Transverse colon (tissue), 4 donors: ENCODE data around the gene OLFM1. TPM values are rescaled to one million over a fixed set of nuclear protein-coding genes. Genes with fewer than 3 reads are reported as not detected.
"Not testable (repeated sequence)": the region's sequence is repeated elsewhere in the genome, so short reads cannot be mapped to it uniquely, and the experiment has no call there.

Source experiments
- DNase-seq: peaks from one replicate; pipeline ENCODE4 v3.0.0-alpha.2; 2019
- H3K27ac ChIP-seq, 4 donors: fragments of 200-600 bp; sonication (generic); 2 replicates each; pipeline ENCODE4 v1.5.1; 2016 to 2018; ENCODE audit warnings: inconsistent platforms in 4 of 4
- H3K27me3 ChIP-seq: fragments of 200-600 bp; sonication (generic); 2 replicates; pipeline ENCODE4 v1.5.1; 2017; ENCODE audit warnings: inconsistent platforms
- H3K36me3 ChIP-seq, 4 donors: fragments of 200-600 bp; sonication (generic); 2 replicates each; pipeline ENCODE4 v1.5.1; 2017 to 2019; ENCODE audit warnings: inconsistent platforms in 4 of 4
- H3K4me1 ChIP-seq, 4 donors: fragments of 200-600 bp; sonication (generic); 2 replicates each; pipeline ENCODE4 v1.5.1; 2017 to 2020; ENCODE audit warnings: inconsistent platforms in 4 of 4
- H3K4me3 ChIP-seq, 4 donors: fragments of 200-600 bp; sonication (generic); 1 replicate in 1 of 4; 2 replicates in 3 of 4; pipeline versions ENCODE4 v1.5.1 to v1.6.1; 2017 to 2019; ENCODE audit warnings: inconsistent platforms in 4 of 4
- H3K9me3 ChIP-seq, 2 donors: fragments of 200-600 bp; sonication (generic); 2 replicates each; pipeline ENCODE4 v1.5.1; 2017 to 2019; ENCODE audit warnings: inconsistent platforms in 2 of 2
- CTCF ChIP-seq, 5 experiments: fragments of 200-600 bp in 3 of 5; fragments of 450-650 bp in 2 of 5; sonication (generic) in 3 of 5; IDR thresholded peaks; 1 replicate in 2 of 5; 2 replicates in 3 of 5; pipeline ENCODE4 v1.5.1; 2016 to 2017; ENCODE audit warnings: antibody characterized with exemption in 5 of 5, inconsistent platforms in 3 of 5, mild to moderate bottlenecking in 2 of 5, moderate library complexity in 1 of 5
- EP300 ChIP-seq: sonication (generic); formaldehyde crosslinking; IDR thresholded peaks from one replicate; pipeline ENCODE4 v1.6.1; 2017; ENCODE audit warnings: antibody characterized with exemption, low read depth
- POLR2A ChIP-seq: fragments of 450-650 bp; IDR thresholded peaks from one replicate; pipeline ENCODE4 v1.6.1; 2016; ENCODE audit warnings: antibody characterized with exemption, mild to moderate bottlenecking, moderate library complexity
- POLR2AphosphoS5 ChIP-seq, 3 donors: sonication (generic); formaldehyde crosslinking; IDR thresholded peaks; one replicate each; pipeline ENCODE4 v1.6.1; 2016; ENCODE audit warnings: antibody characterized with exemption in 3 of 3
- WGBS, 2 donors: methylation state at CpG; one replicate each; pipeline ENCODE4 v1.1.5; 2018; ENCODE audit warnings: low coverage in 1 of 2; 5-methylcytosine and 5-hydroxymethylcytosine counted together
- in situ Hi-C, 4 donors: fragments of 200-750 bp; cut with MboI; loops; one replicate each; pipeline versions ENCODE4 v1.15.0 to v1.15.1; 2017; ENCODE audit warnings: low sequenced_read_pairs in 3 of 4, low pct_ligation_motif_present in 1 of 4, low pct_unique_long_range_greater_than_20kb in 1 of 4
- intact Hi-C: fragments of 100-400 bp; cut with DNase I; formaldehyde crosslinking; loops from one replicate; pipeline ENCODE4 v1.15.1; 2023; ENCODE audit warnings: low total_unique reads
- total RNA-seq, 4 donors: library from RNA; depleted of rRNA; stranded (reverse); fragments of >200 nt; gene quantifications; one replicate each; pipeline ENCODE4 v1.1.0, GENCODE V29; 2016

Gene OLFM1
- total RNA-seq, 4 donors from 2014 or later: 3.7 to 7.8 (median 4.0) TPM; not detected in 1

GRCh38 chr9:135109650-135110049 is 22.2 kb downstream of the OLFM1 start:
- H3K4me3 ChIP-seq: no peak overlapping the region
- in situ Hi-C loops: no loop called here
- TF ChIP-seq POLR2AphosphoS5 (IDR thresholded peaks at IDR 0.05) (no peak), CTCF (IDR thresholded peaks at IDR 0.05) (no peak), POLR2A (no peak), EP300 (no peak)
- H3K27me3 ChIP-seq: peaks cover 8% of the 10 kb centered on the region
- H3K9me3 ChIP-seq: no peaks in the 10 kb centered on the region
- no peak for DNase-seq
- intact Hi-C loops: no loop called here
- H3K36me3 ChIP-seq: no peaks in the 10 kb centered on the region
- 79 to 84% methylated on average over 6 to 8 of the region's 8 CpGs for WGBS, 2 donors
- H3K4me1 ChIP-seq: no peaks in the 10 kb centered on the region
- H3K27ac ChIP-seq: no peak overlapping the region

- Histone ChIP-seq H3K27ac (no peak overlapping the region), H3K36me3 (no peaks in the 10 kb centered on the region), H3K4me1 (no peaks in the 10 kb centered on the region), H3K4me3 (no peak overlapping the region), H3K9me3 (no peaks in the 10 kb centered on the region), H3K27me3 (peaks cover 8% of the 10 kb centered on the region)
- TF ChIP-seq POLR2AphosphoS5 (IDR thresholded peaks at IDR 0.05): no peak
- no peak for TF ChIP-seq EP300
- TF ChIP-seq POLR2A: no peak
- no peak for TF ChIP-seq CTCF (IDR thresholded peaks at IDR 0.05)
- WGBS, 2 donors: 65 to 74% methylated on average over 3 to 14 of the region's 14 CpGs
- intact Hi-C loops: no loop called here
- no peak for DNase-seq
- in situ Hi-C loops: no loop called here
These were observed 22.9 kb downstream of the OLFM1 start for GRCh38 chr9:135110416-135110815.

GRCh38 chr9:135111600-135111999 is 24.1 kb downstream of the OLFM1 start:
- WGBS, 2 donors: 79% methylated on average over 12 of the region's 12 CpGs; no CpG with 5 or more reads in 1 of the 2 donors

GRCh38 chr9:135116371-135116770 is 28.9 kb downstream of the OLFM1 start:
- 94% methylated on average over 4 of the region's 4 CpGs; no CpG with 5 or more reads in 1 of the 2 donors for WGBS, 2 donors
- H3K4me3 ChIP-seq: no peak overlapping the region
- H3K4me1 ChIP-seq: no peaks in the 10 kb centered on the region
- H3K36me3 ChIP-seq: no peaks in the 10 kb centered on the region
- no peaks in the 10 kb centered on the region for H3K9me3 ChIP-seq
- intact Hi-C loops: no loop called here
- TF ChIP-seq CTCF (IDR thresholded peaks at IDR 0.05) (no peak), EP300 (no peak), POLR2A (no peak), POLR2AphosphoS5 (IDR thresholded peaks at IDR 0.05) (no peak)
- no peak for DNase-seq
- H3K27me3 ChIP-seq: no peaks in the 10 kb centered on the region
- in situ Hi-C loops: no loop called here
- H3K27ac ChIP-seq: no peak overlapping the region

More at GRCh38 chr9:135111600-135111999, 24.1 kb downstream of the OLFM1 start:
- H3K4me3 ChIP-seq, H3K27me3 ChIP-seq, intact Hi-C loops, H3K9me3 ChIP-seq, H3K4me1 ChIP-seq, DNase-seq, H3K27ac ChIP-seq, H3K36me3 ChIP-seq, in situ Hi-C loops: not testable (repeated sequence)

- no peak overlapping the region for H3K4me3 ChIP-seq
- H3K27ac ChIP-seq: no peak overlapping the region
- intact Hi-C loops: no loop called here
- H3K27me3 ChIP-seq: no peaks in the 10 kb centered on the region
- no peaks in the 10 kb centered on the region for H3K36me3 ChIP-seq
- in situ Hi-C loops: no loop called here
- no peak for TF ChIP-seq CTCF (IDR thresholded peaks at IDR 0.05)
- no peaks in the 10 kb centered on the region for H3K4me1 ChIP-seq
- H3K9me3 ChIP-seq: no peaks in the 10 kb centered on the region
- no peak for DNase-seq
- 78 to 89% methylated on average over 6 to 9 of the region's 9 CpGs for WGBS, 2 donors
These were observed 29.4 kb downstream of the OLFM1 start for GRCh38 chr9:135116881-135117280.
